ENCODE measurements around the gene OPRM1.

Gene OPRM1

GRCh38 chr6:154139892-154140291, 100.9 kb downstream of the OPRM1 start:
- H3K4me3 ChIP-seq (ENCODE audit: low read length), result no peak overlapping the region
- DNase-seq (ENCODE audit: low read depth, low spot score), result no peak
- H3K4me1 ChIP-seq (ENCODE audit: control insufficient read depth, insufficient read depth, low read length), result no peaks in the 10 kb centered on the region
- WGBS (ENCODE audit: insufficient coverage, insufficient read length), result no CpG with 5 or more reads among the region's 6 CpGs
- H3K27me3 ChIP-seq (ENCODE audit: control insufficient read depth, insufficient read depth, low read length), result no peaks in the 10 kb centered on the region
- no peaks in the 10 kb centered on the region for H3K9me3 ChIP-seq (ENCODE audit: control insufficient read depth, insufficient read depth, low read length)
- H3K27ac ChIP-seq (ENCODE audit: low read length), result no peak overlapping the region
- no peaks in the 10 kb centered on the region for H3K36me3 ChIP-seq (ENCODE audit: control insufficient read depth, insufficient read depth, low read length)

GRCh38 chr6:154140743-154141142, 101.7 kb downstream of the OPRM1 start:
- no peaks in the 10 kb centered on the region for H3K4me1 ChIP-seq (ENCODE audit: control insufficient read depth, insufficient read depth, low read length)
- H3K27ac ChIP-seq (ENCODE audit: low read length), result no peak overlapping the region
- no CpG with 5 or more reads among the region's 2 CpGs for WGBS (ENCODE audit: insufficient coverage, insufficient read length)
- H3K27me3 ChIP-seq (ENCODE audit: control insufficient read depth, insufficient read depth, low read length), result no peaks in the 10 kb centered on the region
- H3K9me3 ChIP-seq (ENCODE audit: control insufficient read depth, insufficient read depth, low read length), result no peaks in the 10 kb centered on the region
- H3K36me3 ChIP-seq (ENCODE audit: control insufficient read depth, insufficient read depth, low read length), result no peaks in the 10 kb centered on the region
- no peak for DNase-seq (ENCODE audit: low read depth, low spot score)
- H3K4me3 ChIP-seq (ENCODE audit: low read length), result no peak overlapping the region

- no peak for DNase-seq (ENCODE audit: low read depth, low spot score)
- H3K27ac ChIP-seq (ENCODE audit: low read length), result no peak overlapping the region
- no peaks in the 10 kb centered on the region for H3K4me1 ChIP-seq (ENCODE audit: control insufficient read depth, insufficient read depth, low read length)
- H3K27me3 ChIP-seq (ENCODE audit: control insufficient read depth, insufficient read depth, low read length), result no peaks in the 10 kb centered on the region
- no peaks in the 10 kb centered on the region for H3K36me3 ChIP-seq (ENCODE audit: control insufficient read depth, insufficient read depth, low read length)
- H3K9me3 ChIP-seq (ENCODE audit: control insufficient read depth, insufficient read depth, low read length), result no peaks in the 10 kb centered on the region
- no CpG with 5 or more reads among the region's 1 CpG for WGBS (ENCODE audit: insufficient coverage, insufficient read length)
- H3K4me3 ChIP-seq (ENCODE audit: low read length), result no peak overlapping the region
These were observed 104.7 kb downstream of the OPRM1 start for GRCh38 chr6:154143753-154144152.

GRCh38 chr6:154154389-154154967, 115.4 kb downstream of the OPRM1 start:
- no peak for DNase-seq (ENCODE audit: low read depth, low spot score)
- no CpG with 5 or more reads among the region's 6 CpGs for WGBS (ENCODE audit: insufficient coverage, insufficient read length)
- H3K9me3 ChIP-seq (ENCODE audit: control insufficient read depth, insufficient read depth, low read length), result peaks cover 3% of the 10 kb centered on the region
- no peak overlapping the region for H3K27ac ChIP-seq (ENCODE audit: low read length)
- no peaks in the 10 kb centered on the region for H3K4me1 ChIP-seq (ENCODE audit: control insufficient read depth, insufficient read depth, low read length)
- H3K27me3 ChIP-seq (ENCODE audit: control insufficient read depth, insufficient read depth, low read length), result no peaks in the 10 kb centered on the region
- H3K36me3 ChIP-seq (ENCODE audit: control insufficient read depth, insufficient read depth, low read length), result no peaks in the 10 kb centered on the region
- no peak overlapping the region for H3K4me3 ChIP-seq (ENCODE audit: low read length)

GRCh38 chr6:154156135-154156896, 117.3 kb downstream of the OPRM1 start:
- WGBS (ENCODE audit: insufficient coverage, insufficient read length), result no CpG with 5 or more reads among the region's 11 CpGs
- H3K4me1 ChIP-seq (ENCODE audit: control insufficient read depth, insufficient read depth, low read length), result no peaks in the 10 kb centered on the region
- no peak overlapping the region for H3K27ac ChIP-seq (ENCODE audit: low read length)
- peaks cover 3% of the 10 kb centered on the region for H3K9me3 ChIP-seq (ENCODE audit: control insufficient read depth, insufficient read depth, low read length)
- H3K27me3 ChIP-seq (ENCODE audit: control insufficient read depth, insufficient read depth, low read length), result no peaks in the 10 kb centered on the region
- H3K4me3 ChIP-seq (ENCODE audit: low read length), result no peak overlapping the region
- DNase-seq (ENCODE audit: low read depth, low spot score), result no peak
- no peaks in the 10 kb centered on the region for H3K36me3 ChIP-seq (ENCODE audit: control insufficient read depth, insufficient read depth, low read length)

GRCh38 chr6:154157082-154157481, 118.0 kb downstream of the OPRM1 start:
- H3K27me3 ChIP-seq (ENCODE audit: control insufficient read depth, insufficient read depth, low read length), result no peaks in the 10 kb centered on the region
- no CpG with 5 or more reads among the region's 4 CpGs for WGBS (ENCODE audit: insufficient coverage, insufficient read length)
- DNase-seq (ENCODE audit: low read depth, low spot score), result no peak
- no peaks in the 10 kb centered on the region for H3K4me1 ChIP-seq (ENCODE audit: control insufficient read depth, insufficient read depth, low read length)
- no peak overlapping the region for H3K27ac ChIP-seq (ENCODE audit: low read length)
- H3K4me3 ChIP-seq (ENCODE audit: low read length), result no peak overlapping the region
- no peaks in the 10 kb centered on the region for H3K36me3 ChIP-seq (ENCODE audit: control insufficient read depth, insufficient read depth, low read length)
- peaks cover 3% of the 10 kb centered on the region for H3K9me3 ChIP-seq (ENCODE audit: control insufficient read depth, insufficient read depth, low read length)

GRCh38 chr6:154157706-154158105, 118.7 kb downstream of the OPRM1 start:
- no peaks in the 10 kb centered on the region for H3K36me3 ChIP-seq (ENCODE audit: control insufficient read depth, insufficient read depth, low read length)
- no peak overlapping the region for H3K4me3 ChIP-seq (ENCODE audit: low read length)
- H3K9me3 ChIP-seq (ENCODE audit: control insufficient read depth, insufficient read depth, low read length), result peaks cover 3% of the 10 kb centered on the region
- H3K27me3 ChIP-seq (ENCODE audit: control insufficient read depth, insufficient read depth, low read length), result no peaks in the 10 kb centered on the region
- H3K27ac ChIP-seq (ENCODE audit: low read length), result no peak overlapping the region
- no peaks in the 10 kb centered on the region for H3K4me1 ChIP-seq (ENCODE audit: control insufficient read depth, insufficient read depth, low read length)
- no peak for DNase-seq (ENCODE audit: low read depth, low spot score)

- Histone ChIP-seq H3K4me1 (ENCODE audit: control insufficient read depth, insufficient read depth, low read length) (no peaks in the 10 kb centered on the region), H3K27me3 (ENCODE audit: control insufficient read depth, insufficient read depth, low read length) (no peaks in the 10 kb centered on the region), H3K9me3 (ENCODE audit: control insufficient read depth, insufficient read depth, low read length) (peaks cover 3% of the 10 kb centered on the region), H3K36me3 (ENCODE audit: control insufficient read depth, insufficient read depth, low read length) (no peaks in the 10 kb centered on the region), H3K27ac (ENCODE audit: low read length) (no peak overlapping the region), H3K4me3 (ENCODE audit: low read length) (no peak overlapping the region)
- no CpG with 5 or more reads among the region's 2 CpGs for WGBS (ENCODE audit: insufficient coverage, insufficient read length)
- no peak for DNase-seq (ENCODE audit: low read depth, low spot score)
These were observed 120.1 kb downstream of the OPRM1 start for GRCh38 chr6:154159126-154159525.

- WGBS (ENCODE audit: insufficient coverage, insufficient read length), result 100% methylated on average over 1 of the region's 3 CpGs
- Histone ChIP-seq H3K36me3 (ENCODE audit: control insufficient read depth, insufficient read depth, low read length) (no peaks in the 10 kb centered on the region), H3K4me3 (ENCODE audit: low read length) (no peak overlapping the region), H3K9me3 (ENCODE audit: control insufficient read depth, insufficient read depth, low read length) (no peaks in the 10 kb centered on the region), H3K27me3 (ENCODE audit: control insufficient read depth, insufficient read depth, low read length) (no peaks in the 10 kb centered on the region), H3K4me1 (ENCODE audit: control insufficient read depth, insufficient read depth, low read length) (no peaks in the 10 kb centered on the region), H3K27ac (ENCODE audit: low read length) (no peak overlapping the region)
- no peak for DNase-seq (ENCODE audit: low read depth, low spot score)
These were observed 122.6 kb downstream of the OPRM1 start for GRCh38 chr6:154161689-154162088.

GRCh38 chr6:154164397-154164796, 125.4 kb downstream of the OPRM1 start:
- Histone ChIP-seq H3K27me3 (ENCODE audit: control insufficient read depth, insufficient read depth, low read length) (no peaks in the 10 kb centered on the region), H3K4me3 (ENCODE audit: low read length) (no peak overlapping the region)
- no peak for DNase-seq (ENCODE audit: low read depth, low spot score)

GRCh38 chr6:154165478-154165877, 126.4 kb downstream of the OPRM1 start:
- H3K9me3 ChIP-seq (ENCODE audit: control insufficient read depth, insufficient read depth, low read length), result no peaks in the 10 kb centered on the region
- H3K36me3 ChIP-seq (ENCODE audit: control insufficient read depth, insufficient read depth, low read length), result no peaks in the 10 kb centered on the region
- H3K4me1 ChIP-seq (ENCODE audit: control insufficient read depth, insufficient read depth, low read length), result no peaks in the 10 kb centered on the region
- no peak for DNase-seq (ENCODE audit: low read depth, low spot score)
- H3K27me3 ChIP-seq (ENCODE audit: control insufficient read depth, insufficient read depth, low read length), result no peaks in the 10 kb centered on the region
- H3K4me3 ChIP-seq (ENCODE audit: low read length), result no peak overlapping the region
- WGBS (ENCODE audit: insufficient coverage, insufficient read length), result no CpG with 5 or more reads among the region's 2 CpGs
- H3K27ac ChIP-seq (ENCODE audit: low read length), result no peak overlapping the region

More at GRCh38 chr6:154164397-154164796, 125.4 kb downstream of the OPRM1 start:
- no CpG with 5 or more reads among the region's 5 CpGs for WGBS (ENCODE audit: insufficient coverage, insufficient read length)
- Histone ChIP-seq H3K9me3 (ENCODE audit: control insufficient read depth, insufficient read depth, low read length) (no peaks in the 10 kb centered on the region), H3K27ac (ENCODE audit: low read length) (no peak overlapping the region), H3K36me3 (ENCODE audit: control insufficient read depth, insufficient read depth, low read length) (no peaks in the 10 kb centered on the region), H3K4me1 (ENCODE audit: control insufficient read depth, insufficient read depth, low read length) (no peaks in the 10 kb centered on the region)
